Adrenal gland (tissue), 5 donors: ENCODE results near the gene CPOX.

ENCODE experiments used
- POLR2A ChIP-seq, 2 donors: fragments of 450-650 bp; IDR thresholded peaks; one replicate each; pipeline ENCODE4 v1.6.1; 2017; ENCODE audit warnings: antibody characterized with exemption in 2 of 2, mild to moderate bottlenecking in 2 of 2, moderate library complexity in 1 of 2
- TF ChIP-seq, protein P1 (sequence below), 6 experiments: fragments of 450-650 bp in 4 of 6; fragments of 200-600 bp in 2 of 6; sonication (generic) in 1 of 6; IDR thresholded peaks; 1 replicate in 5 of 6; 2 replicates in 1 of 6; pipeline versions ENCODE4 v1.5.1 to v1.8.0; 2016 to 2021; ENCODE audit warnings: antibody characterized with exemption in 6 of 6, mild to moderate bottlenecking in 2 of 6, moderate library complexity in 1 of 6
- donor health status: DM: no; HTN: no; CAD: no.

DNA sequence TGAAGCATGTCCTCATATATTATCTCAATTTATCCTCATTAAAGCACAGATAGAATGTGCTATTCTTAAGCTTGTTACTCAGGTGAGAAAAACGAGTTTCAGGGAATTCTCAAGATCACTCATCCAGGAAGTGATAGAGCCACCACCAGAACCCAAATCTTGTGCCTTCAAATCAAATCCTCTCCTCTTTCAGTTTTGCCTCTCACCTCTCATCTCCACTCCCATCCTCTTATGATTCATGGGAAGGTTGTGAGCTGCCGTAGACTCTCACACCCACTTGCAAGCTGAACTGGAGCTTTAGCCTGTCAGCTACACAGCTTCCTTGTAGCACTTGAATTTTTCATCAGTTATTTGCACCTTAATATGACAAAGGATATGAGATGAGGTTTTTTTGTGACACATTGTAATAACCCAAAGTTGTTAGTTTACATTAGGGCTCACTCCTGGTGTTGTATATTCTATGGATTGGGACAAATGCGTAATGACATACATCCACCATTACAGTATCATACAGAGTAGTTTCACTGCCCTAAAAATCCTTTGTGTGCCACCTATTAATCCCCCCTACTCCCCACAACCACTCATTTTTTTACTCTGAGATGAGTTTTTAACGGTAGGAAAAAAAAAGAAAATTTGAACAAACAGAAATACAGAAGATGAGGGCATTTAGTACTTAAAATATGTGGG, 35.9 kb downstream of the CPOX start:
- TF ChIP-seq, protein P1, sequence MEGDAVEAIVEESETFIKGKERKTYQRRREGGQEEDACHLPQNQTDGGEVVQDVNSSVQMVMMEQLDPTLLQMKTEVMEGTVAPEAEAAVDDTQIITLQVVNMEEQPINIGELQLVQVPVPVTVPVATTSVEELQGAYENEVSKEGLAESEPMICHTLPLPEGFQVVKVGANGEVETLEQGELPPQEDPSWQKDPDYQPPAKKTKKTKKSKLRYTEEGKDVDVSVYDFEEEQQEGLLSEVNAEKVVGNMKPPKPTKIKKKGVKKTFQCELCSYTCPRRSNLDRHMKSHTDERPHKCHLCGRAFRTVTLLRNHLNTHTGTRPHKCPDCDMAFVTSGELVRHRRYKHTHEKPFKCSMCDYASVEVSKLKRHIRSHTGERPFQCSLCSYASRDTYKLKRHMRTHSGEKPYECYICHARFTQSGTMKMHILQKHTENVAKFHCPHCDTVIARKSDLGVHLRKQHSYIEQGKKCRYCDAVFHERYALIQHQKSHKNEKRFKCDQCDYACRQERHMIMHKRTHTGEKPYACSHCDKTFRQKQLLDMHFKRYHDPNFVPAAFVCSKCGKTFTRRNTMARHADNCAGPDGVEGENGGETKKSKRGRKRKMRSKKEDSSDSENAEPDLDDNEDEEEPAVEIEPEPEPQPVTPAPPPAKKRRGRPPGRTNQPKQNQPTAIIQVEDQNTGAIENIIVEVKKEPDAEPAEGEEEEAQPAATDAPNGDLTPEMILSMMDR (IDR thresholded peaks at IDR 0.05), result no peak
- no peak for TF ChIP-seq POLR2A (IDR thresholded peaks at IDR 0.05)
